Fibroblast of skin of left quadriceps (primary cell): ENCODE results near the gene TTC23.

Experiments
- DNase-seq, 2 experiments: peaks; one replicate each; pipeline ENCODE4 v3.0.0-alpha.2; 2013; ENCODE audit warnings: low read depth in 2 of 2

TTC23 gene

DNA sequence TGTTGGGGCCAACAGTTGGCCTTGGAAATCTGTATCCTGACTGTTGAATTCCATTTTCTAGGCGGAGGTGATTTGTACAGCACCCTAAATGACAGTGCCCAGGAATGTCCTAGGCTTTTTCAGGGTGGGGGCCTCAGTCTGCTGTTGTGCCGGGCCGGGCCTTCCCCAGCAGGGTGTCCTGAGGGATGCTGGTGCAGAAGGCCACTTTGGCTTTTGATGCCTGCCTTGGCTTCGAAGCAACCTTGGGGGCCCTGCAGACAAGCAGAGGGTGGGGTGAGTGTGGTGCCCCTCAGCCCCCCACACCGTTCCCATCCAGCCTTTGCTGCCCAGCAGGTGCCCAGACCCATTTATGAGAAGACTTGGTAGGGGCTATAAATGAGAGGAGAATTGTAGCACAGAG is 111.5 kb downstream of the TTC23 start:
- no peak for DNase-seq

DNA sequence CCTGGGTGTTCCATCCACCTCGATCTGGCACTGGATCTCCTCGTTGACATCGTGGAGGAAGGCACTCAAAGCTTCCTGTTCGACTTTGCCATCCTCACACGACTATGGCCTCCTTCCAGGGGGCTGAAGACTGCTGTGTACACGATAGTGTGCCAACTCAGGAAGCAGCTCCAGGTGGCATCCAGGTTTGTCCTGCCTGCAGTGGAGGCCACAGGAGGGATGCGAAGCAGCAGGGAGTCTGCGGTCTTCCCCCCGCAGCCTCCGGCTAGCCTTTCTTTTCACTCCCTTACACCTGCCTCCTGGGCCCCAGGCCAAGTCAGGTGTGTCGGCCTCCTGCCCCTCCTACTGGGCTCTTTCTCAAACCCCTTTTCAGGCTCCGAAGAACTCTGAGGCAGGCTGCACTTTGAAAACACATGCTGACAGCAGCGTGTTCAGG is 112.3 kb downstream of the TTC23 start:
- no peak for DNase-seq

DNA sequence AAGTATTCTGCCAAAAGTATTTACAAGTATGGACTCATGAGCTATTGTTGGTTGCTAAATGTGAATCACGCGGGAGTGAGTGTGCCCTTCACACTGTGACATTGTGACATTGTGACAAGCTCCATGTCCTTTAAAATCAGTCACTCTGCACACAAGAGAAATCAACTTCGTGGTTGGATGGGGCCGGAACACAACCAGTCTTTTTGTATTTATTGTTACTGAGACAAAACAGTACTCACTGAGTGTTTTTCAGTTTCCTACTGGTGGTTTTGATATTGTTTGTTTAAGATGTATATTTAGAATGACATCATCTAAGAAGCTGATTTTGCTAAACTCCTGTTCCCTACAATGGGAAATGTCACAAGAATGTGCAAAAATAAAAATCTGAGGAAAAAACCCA is 114.2 kb downstream of the TTC23 start:
- DNase-seq, result no peak

DNA sequence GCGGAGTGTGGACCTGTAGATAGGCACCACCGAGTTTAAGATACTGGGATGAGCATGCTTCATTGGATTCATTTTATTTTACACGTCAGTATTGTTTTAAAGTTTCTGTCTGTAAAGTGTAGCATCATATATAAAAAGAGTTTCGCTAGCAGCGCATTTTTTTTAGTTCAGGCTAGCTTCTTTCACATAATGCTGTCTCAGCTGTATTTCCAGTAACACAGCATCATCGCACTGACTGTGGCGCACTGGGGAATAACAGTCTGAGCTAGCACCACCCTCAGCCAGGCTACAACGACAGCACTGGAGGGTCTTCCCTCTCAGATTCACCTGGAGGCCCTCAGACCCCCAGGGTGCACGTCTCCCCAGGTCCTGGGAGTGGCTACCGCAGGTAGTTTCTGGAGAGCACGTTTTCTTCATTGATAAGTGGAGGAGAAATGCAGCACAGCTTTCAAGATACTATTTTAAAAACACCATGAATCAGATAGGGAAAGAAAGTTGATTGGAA is 115.0 kb downstream of the TTC23 start:
- DNase-seq, result no peak

DNA sequence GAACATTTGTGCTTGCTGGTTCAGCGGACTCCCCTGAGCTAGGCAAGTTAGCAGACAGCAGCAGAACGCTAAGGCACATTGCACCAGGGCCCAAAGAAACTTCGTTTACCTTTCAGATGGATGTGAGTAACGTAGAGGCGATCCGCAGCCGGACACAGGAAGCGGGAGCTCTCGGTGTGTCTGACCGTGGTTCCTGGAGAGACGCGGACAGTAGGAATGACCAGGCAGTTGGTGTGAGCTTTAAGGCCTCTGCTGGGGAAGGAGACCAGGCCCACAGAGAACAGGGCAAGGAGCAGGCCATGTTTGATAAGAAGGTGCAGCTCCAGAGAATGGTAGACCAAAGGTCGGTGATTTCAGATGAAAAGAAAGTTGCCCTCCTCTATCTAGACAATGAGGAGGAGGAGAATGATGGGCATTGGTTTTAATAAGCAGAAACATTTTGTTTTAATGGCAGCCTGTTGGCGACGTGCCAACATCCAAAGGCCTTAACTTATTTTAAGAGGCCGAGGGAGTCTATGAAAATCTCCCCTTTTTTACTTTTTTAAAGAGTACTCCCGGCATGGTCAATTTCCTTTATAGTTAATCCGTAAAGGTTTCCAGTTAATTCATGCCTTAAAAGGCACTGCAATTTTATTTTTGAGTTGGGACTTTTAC is 116.6 kb downstream of the TTC23 start:
- no peak for DNase-seq

DNA sequence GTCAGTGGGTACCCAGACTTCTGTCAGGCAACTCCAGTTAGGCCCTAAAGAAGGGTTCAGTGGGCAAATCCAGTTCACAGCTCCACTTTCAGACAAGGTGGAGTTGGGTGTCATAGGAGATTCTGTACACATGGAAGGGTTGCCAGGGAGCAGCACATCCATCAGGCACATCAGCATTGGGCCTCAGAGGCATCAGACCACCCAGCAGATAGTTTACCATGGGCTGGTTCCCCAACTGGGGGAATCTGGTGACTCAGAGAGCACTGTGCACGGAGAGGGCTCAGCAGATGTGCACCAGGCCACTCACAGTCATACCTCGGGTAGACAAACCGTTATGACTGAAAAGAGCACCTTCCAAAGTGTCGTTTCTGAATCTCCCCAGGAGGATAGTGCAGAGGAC is 117.3 kb downstream of the TTC23 start:
- DNase-seq, result no peak

DNA sequence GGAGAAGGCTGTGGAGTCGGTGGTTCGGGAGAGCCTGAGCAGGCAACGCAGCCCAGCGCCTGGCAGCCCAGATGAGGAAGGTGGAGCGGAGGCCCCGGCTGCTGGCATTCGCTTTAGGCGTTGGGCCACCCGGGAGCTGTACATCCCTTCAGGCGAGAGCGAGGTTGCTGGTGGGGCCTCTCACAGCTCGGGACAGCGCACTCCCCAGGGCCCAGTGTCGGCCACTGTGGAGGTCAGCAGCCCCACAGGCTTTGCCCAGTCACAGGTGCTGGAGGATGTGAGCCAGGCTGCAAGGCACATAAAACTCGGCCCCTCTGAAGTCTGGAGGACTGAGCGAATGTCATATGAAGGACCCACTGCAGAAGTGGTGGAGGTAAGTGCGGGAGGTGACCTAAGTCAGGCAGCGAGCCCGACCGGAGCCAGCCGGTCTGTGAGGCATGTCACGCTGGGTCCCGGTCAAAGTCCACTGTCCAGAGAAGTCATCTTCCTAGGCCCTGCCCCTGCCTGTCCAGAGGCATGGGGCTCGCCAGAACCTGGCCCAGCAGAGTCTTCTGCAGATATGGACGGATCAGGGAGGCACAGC is 117.8 kb downstream of the TTC23 start:
- DNase-seq, result no peak

DNA sequence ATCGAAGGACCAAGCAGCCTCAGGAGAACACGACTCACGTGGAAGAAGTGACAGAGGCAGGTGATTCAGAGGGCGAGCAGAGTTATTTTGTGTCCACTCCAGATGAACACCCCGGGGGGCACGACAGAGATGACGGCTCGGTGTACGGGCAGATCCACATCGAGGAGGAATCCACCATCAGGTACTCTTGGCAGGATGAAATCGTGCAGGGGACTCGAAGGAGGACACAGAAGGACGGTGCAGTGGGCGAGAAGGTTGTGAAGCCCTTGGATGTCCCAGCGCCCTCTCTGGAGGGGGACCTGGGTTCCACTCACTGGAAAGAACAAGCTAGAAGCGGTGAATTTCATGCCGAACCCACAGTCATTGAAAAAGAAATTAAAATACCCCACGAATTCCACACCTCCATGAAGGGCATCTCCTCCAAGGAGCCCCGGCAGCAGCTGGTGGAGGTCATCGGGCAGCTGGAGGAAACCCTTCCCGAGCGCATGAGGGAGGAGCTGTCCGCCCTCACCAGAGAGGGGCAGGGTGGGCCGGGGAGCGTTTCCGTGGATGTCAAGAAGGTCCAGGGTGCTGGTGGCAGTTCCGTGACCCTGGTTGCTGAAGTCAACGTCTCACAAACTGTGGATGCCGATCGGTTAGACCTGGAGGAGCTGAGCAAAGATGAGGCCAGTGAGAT is 118.5 kb downstream of the TTC23 start:
- no peak for DNase-seq

DNA sequence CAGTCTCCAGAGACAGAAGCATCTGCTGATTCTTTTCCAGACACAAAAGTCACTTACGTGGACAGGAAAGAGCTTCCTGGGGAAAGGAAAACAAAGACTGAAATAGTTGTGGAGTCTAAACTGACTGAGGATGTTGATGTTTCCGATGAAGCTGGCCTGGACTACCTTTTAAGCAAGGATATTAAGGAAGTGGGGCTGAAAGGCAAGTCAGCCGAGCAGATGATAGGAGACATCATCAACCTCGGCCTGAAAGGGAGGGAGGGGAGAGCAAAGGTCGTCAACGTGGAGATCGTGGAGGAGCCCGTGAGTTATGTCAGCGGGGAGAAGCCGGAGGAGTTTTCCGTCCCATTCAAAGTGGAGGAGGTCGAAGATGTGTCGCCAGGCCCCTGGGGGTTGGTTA is 119.1 kb downstream of the TTC23 start:
- no peak for DNase-seq

DNA sequence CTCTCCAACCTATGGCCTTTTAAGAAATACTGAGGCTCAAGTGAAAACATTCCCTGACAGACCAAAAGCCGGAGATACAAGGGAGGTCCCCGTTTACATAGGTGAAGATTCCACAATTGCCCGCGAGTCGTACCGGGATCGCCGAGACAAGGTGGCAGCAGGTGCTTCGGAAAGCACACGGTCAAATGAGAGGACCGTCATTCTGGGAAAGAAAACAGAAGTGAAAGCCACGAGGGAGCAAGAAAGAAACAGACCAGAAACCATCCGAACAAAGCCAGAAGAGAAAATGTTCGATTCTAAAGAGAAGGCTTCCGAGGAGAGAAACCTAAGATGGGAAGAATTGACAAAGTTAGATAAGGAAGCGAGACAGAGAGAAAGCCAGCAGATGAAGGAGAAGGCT is 119.7 kb downstream of the TTC23 start:
- DNase-seq, result no peak

DNA sequence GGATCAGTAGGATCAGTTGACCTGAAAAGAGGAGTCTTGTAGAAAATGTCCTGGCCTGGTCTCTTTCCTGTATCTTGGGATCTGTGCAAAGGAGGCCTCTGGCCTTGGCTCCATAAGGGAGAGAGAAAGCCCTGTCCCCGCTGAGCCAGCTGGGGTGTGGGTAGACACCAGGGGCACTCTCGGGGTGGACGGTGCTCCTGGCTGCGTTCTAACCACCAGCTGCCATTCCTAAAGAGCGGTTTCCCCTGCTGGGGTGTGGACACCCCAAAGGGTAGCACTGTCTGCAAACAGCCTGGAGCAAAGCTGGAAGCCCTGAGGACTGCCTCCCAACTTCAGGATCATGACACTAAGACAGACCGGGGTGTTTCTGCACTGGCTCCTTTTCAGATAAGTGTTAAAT is 121.0 kb downstream of the TTC23 start:
- DNase-seq, result no peak

DNA sequence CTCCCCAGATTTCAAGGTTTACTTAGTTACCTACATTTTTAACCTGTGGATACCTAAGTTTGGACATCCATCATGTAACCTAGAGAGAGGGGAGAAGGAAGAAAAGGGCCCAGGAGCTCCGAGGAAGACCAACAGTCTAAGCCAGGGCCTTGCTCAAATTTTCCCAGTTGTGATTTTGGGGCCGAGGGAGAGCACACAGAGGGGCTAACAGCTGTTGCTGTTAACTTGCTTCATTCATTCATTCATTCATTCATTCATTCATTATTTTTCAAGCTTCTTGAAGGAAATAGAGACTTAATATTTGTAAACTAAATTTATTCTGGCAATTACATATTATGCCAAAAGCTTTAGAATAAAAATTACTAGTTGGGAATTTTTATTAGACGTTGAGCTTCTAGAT is 121.6 kb downstream of the TTC23 start:
- DNase-seq, result no peak

DNA sequence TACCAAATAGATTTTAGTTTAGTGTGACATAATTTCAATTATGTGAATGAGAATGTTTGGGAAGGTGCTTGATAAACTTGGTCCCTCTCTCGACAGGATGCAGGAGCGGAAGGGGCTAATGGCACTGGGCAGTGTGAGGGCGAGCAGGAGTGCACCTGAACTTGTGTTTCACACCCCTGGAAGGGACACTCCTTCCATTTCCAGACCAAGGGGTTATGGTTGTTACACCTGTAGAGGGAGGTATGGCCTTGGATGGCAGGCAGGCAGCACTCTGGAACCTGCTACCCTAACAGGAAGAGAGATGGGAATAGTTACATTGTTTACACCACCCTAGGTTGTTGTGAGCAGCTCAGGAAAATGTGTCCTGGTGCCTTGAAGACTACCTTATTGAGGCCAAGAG is 122.5 kb downstream of the TTC23 start:
- DNase-seq, result no peak

DNA sequence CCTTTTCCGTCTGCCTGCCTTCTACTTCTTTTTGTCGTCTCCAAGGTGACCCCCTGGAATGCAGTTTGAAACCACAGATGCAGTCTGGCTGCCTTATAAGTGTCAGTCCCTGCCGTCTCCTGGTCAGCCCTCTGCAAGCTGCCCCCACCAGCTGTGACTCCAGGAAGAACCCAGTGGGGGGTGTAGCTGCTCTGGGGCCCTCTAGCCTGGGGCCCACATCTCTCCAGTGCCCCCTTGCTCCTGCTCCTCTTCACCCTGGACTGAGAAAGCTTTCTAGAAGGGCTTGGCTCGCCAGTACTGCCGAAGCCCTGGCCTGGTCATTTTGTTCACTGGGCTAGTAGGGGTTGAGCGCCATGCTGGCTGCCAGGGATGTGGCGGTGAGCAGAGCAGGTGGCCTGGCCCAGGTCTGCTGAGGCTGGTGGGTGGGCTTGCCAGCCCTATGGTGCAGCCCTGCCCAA is 123.2 kb downstream of the TTC23 start:
- no peak for DNase-seq

DNA sequence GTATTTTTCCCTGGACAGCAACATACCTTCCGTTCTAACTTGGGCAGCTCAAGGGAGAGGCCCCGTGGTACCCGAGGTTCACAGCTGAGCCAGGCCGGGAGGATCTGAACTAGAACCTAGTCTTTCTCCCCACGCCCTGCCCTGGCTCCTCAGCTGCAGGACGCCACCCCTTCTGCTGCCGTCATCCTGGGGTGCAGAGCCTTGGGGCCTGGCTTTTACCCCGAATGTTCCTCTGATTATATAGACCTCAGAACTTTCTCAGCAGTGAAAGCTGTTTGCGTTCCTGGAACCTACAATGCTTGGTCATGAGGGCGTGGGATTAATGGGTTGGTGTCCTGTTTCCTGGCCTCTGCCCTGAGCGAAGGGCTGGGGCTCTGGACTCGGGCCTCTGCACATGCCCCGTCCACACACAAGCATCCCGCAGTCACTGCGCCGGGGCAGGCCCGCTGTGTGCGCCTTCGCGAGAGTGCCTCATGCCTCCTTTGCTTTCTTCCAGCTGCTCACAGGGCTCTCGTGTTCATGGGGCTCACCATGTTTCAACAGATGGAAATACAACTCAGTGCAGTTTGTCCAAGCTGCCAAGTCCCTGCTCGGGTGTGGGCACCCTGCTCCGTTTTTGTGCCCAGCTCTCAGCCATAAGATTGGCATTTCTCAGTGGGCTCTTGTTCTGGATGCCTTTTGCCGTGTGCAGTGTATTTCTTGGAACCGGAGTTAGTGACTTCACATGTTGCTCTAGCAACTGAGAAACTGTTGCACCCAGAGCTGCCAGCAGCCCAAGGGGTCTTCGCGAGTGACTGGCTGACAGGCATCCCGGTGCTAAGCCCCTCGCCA is 124.1 kb downstream of the TTC23 start:
- DNase-seq, result no peak

DNA sequence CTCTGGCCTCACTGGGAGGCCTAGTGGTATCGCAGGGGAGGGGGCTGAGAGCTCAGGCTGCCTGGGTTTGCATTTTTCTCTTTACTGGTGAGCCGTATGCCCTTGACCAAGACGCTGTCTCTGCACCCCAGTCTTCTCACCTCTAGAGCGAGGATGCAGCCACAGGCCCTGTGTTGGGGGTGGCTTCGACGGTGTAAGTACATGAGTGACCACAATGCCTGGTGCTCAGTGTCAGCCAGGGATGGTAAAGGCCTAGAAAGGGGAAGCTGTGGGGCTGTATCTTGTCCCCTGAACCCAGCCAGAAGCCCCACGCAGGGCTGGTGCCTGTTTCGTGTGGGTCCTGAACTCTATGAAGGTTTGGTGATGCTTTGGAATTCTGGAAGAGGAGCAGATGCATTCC is 124.7 kb downstream of the TTC23 start:
- DNase-seq, result no peak

DNA sequence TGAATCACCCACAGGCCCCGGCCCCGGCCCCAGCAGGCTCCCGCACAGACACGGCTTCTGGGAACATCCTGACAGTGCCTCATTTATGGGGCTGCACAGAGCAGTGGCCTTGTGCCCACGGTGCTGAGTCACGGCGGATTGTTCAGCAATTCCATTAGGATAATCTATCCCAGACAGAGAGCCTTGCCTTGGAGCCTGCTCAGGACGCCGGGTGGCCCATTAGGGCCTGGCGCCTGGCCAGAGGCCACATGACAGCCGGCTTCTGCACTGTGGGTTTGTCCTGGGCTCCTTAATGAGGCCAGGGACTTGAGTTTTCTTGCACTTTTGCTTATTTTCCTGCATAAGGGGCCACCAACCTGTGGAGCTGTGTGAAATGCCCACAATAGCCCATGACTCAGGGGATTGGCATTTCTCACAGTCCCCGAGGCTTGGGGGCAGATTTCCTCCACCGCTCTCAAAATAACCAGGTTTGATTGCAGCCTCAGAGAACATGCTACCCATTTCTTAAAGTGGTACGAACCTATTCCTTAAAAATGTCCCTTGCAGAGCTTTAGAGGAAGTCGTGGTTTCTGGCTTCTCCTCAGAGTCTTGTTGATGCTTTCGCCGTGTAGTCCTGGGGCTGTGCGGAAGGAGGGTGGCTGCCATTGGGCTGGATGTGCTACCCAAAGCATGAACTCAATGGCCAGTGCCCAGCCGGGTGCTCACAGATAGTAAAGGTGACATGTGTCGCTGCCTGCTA is 125.5 kb downstream of the TTC23 start:
- peak; percentile 91 to 94 for DNase-seq

DNA sequence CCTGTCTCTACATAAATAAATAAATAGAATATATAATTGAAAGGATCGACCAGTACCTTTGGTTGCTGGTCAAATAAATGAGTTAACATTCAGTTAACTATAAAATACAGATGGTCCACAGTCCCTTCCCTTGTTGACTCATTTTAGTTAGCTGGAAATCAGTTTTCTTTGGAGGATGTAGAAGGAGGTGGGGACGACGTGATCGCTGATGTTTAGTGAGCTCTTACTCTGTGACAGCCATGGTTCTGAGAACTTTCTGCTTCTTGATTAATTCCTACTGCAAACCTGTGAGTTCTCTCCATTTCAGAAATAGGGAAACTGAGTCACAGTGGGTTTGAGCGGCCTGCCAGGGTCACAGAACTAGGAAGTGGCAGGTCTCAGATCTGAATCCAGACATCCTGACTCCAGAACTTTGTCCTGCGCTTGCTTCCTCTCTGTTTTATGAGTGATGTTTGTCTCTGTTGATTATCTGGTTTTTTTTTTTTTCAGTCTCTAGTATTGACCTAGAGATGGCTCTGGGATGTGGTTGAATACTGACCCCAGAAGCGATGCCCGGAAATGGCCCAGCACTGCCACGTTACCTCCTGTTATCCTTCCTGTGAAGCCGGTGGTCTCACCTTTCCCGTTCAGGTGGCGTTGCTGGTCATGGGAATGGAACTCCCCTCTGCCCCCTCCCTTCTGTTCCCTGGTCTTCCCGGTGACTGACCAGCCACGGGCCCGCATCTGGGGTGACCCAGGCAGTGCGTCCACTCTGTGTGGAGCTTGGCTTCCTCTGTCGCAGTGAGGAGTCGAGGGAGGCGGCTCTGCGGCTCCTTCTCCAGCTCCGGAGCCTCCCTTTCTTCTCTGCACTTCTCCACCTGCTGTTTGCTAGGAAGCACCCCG is 126.3 kb downstream of the TTC23 start:
- no peak for DNase-seq

DNA sequence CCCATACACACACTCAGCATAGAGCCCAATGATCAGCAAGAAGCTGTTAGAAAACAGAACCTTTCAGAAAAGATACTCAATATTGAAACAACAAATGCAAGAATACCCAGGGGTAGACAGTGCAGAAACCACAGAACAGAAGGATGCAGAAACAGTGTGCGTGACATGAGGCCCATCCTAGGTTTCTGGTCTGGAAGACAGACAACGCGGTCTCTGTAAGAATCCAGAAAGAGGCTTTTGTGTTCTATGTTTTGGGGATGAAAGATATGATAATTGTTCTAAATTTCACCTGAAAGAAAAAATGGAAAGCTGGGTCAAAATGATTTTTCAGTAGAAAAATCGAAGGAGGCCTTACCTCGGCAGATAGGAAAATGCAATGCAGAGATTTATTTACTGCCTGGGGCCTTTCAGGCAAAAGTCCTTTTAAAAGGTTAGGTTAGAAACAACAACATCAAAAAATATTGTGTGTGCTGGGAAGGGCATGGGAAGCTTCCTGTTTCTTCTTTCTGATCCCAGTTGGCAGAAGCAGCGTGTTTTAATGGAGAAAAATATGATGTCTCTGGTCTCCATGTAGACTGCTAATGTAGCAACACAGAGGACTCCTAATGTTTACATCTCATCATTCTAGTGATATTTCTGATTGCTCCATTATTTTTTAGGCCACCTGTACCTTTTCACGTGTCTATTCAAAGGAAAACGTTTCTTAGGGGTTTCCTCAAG is 127.5 kb downstream of the TTC23 start:
- no peak for DNase-seq

DNA sequence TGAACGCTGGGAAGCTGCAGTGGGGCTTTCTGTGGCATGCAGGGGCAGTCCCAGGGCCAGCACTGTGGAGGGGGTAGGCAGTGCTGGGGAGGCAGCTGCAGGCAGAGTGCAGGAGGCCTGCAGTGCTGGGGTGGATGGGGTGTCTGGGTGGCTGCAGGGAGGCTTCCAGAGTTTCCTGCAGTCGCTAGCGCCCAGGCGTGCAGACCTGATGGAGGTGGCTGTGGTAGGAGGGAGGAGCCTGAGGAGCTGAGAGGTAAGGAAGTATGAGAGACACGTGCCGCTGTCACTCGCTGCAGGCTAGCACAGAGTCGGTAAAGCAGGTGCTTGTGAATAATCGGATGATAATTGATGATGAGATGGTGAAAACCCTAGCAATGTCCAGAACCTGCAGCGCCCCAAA is 128.2 kb downstream of the TTC23 start:
- no peak for DNase-seq
